Brain microvascular endothelial cell (primary cell): ENCODE measurements around the gene BMERB1.

Source experiments
- DNase-seq: peaks from one replicate; pipeline ENCODE4 v3.0.0-alpha.2; 2020
- H3K27ac ChIP-seq: fragments of 250-450 bp; sonication (Bioruptor Pico); 2 replicates; pipeline ENCODE4 v1.5.1; 2020; ENCODE audit warnings: mild to moderate bottlenecking, moderate library complexity
- H3K27me3 ChIP-seq: fragments of 250-450 bp; sonication (Bioruptor Pico); replicated peaks from 2 replicates; pipeline ENCODE4 v1.5.1; 2020; ENCODE audit warnings: mild to moderate bottlenecking
- H3K36me3 ChIP-seq: fragments of 250-450 bp; sonication (Bioruptor Pico); replicated peaks from 2 replicates; pipeline ENCODE4 v1.5.1; 2020; ENCODE audit warnings: mild to moderate bottlenecking
- H3K4me3 ChIP-seq: 2 replicates; pipeline ENCODE4 v1.5.1; 2011; ENCODE audit warnings: low read depth, mild to moderate bottlenecking, control low read depth, low read length, moderate library complexity
- CTCF ChIP-seq: IDR thresholded peaks from 2 replicates; pipeline ENCODE4 v1.5.1; 2011; ENCODE audit warnings: low read depth, mild to moderate bottlenecking, moderate library complexity, low read length, control low read depth, inconsistent platforms; ENCODE audit errors: missing control alignments
- in situ Hi-C: cut with HindIII; loops from 2 replicates; pipeline ENCODE4 v1.10.0; 2017; ENCODE audit warnings: low sequenced_read_pairs, low pct_ligation_motif_present

BMERB1 gene

GRCh38 chr16:15526731-15527130 lies 92.3 kb downstream of the BMERB1 start:
- Histone ChIP-seq H3K27me3 (no peaks in the 10 kb centered on the region), H3K27ac (no peak overlapping the region), H3K4me3 (no peak overlapping the region), H3K36me3 (peaks cover 2% of the 10 kb centered on the region)
- in situ Hi-C loops = no loop called here
- TF ChIP-seq CTCF = no peak
- DNase-seq = no peak

- in situ Hi-C loops = no loop called here
- H3K4me3 ChIP-seq = no peak overlapping the region
- DNase-seq = no peak
- TF ChIP-seq CTCF = no peak
- H3K27me3 ChIP-seq = no peaks in the 10 kb centered on the region
- H3K36me3 ChIP-seq = peaks cover 2% of the 10 kb centered on the region
- no peak overlapping the region for H3K27ac ChIP-seq
These were observed 95.3 kb downstream of the BMERB1 start for GRCh38 chr16:15529673-15530072.

- in situ Hi-C loops = no loop called here
- Histone ChIP-seq H3K4me3 (no peak overlapping the region), H3K27me3 (no peaks in the 10 kb centered on the region), H3K36me3 (peaks cover 2% of the 10 kb centered on the region), H3K27ac (no peak overlapping the region)
- TF ChIP-seq CTCF = no peak
- DNase-seq = no peak
These were observed 95.7 kb downstream of the BMERB1 start for GRCh38 chr16:15530085-15530484.

GRCh38 chr16:15532825-15533224 lies 98.4 kb downstream of the BMERB1 start:
- Histone ChIP-seq H3K36me3 (peaks cover 2% of the 10 kb centered on the region), H3K27ac (no peak overlapping the region), H3K27me3 (no peaks in the 10 kb centered on the region), H3K4me3 (no peak overlapping the region)
- in situ Hi-C loops = no loop called here
- TF ChIP-seq CTCF = no peak
- DNase-seq = no peak

- Histone ChIP-seq H3K36me3 (peaks cover 2% of the 10 kb centered on the region), H3K4me3 (no peak overlapping the region), H3K27ac (no peak overlapping the region), H3K27me3 (no peaks in the 10 kb centered on the region)
- TF ChIP-seq CTCF = no peak
- in situ Hi-C loops = no loop called here
- DNase-seq = no peak
These were observed 99.0 kb downstream of the BMERB1 start for GRCh38 chr16:15533386-15533785.

GRCh38 chr16:15535772-15536171 lies 101.4 kb downstream of the BMERB1 start:
- in situ Hi-C loops = no loop called here
- H3K4me3 ChIP-seq = no peak overlapping the region
- DNase-seq = no peak
- H3K27ac ChIP-seq = no peak overlapping the region
- no peaks in the 10 kb centered on the region for H3K36me3 ChIP-seq
- H3K27me3 ChIP-seq = no peaks in the 10 kb centered on the region
- no peak for TF ChIP-seq CTCF
